Prostate gland (tissue), 2 donors: ENCODE results near the gene GPR183. TPM values are rescaled to one million over a fixed set of nuclear protein-coding genes. Genes with fewer than 3 reads are reported as not detected.

ENCODE experiments used
- DNase-seq: peaks from one replicate; pipeline ENCODE4 v3.0.0-alpha.2; 2019; ENCODE audit warnings: low spot score
- H3K27ac ChIP-seq, 2 donors: fragments of 200-600 bp; sonication (generic); 2 replicates each; pipeline ENCODE4 v1.5.1; 2017 to 2019
- H3K27me3 ChIP-seq: fragments of 200-600 bp; sonication (generic); replicated peaks from 2 replicates; pipeline ENCODE4 v1.5.1; 2019; ENCODE audit not compliant: insufficient read depth
- H3K36me3 ChIP-seq, 2 donors: fragments of 200-600 bp; sonication (generic); 1 replicate in 1 of 2; 2 replicates in 1 of 2; pipeline versions ENCODE4 v1.5.1 to v1.8.1; 2017 to 2019
- H3K4me1 ChIP-seq: fragments of 200-600 bp; sonication (generic); replicated peaks from 2 replicates; pipeline ENCODE4 v1.5.1; 2019
- H3K4me3 ChIP-seq, 2 donors: fragments of 200-600 bp; sonication (generic); 2 replicates each; pipeline ENCODE4 v1.5.1; 2017 to 2019
- H3K9me3 ChIP-seq: fragments of 200-600 bp; sonication (generic); 2 replicates; pipeline ENCODE4 v1.5.1; 2017
- CTCF ChIP-seq, 4 experiments: fragments of 200-600 bp in 2 of 4; fragments of 450-650 bp in 2 of 4; sonication (generic) in 2 of 4; IDR thresholded peaks; 1 replicate in 3 of 4; 2 replicates in 1 of 4; pipeline ENCODE4 v1.5.1; 2016 to 2019; ENCODE audit warnings: antibody characterized with exemption in 4 of 4, mild to moderate bottlenecking in 2 of 4, moderate library complexity in 2 of 4
- POLR2A ChIP-seq: fragments of 450-650 bp; IDR thresholded peaks from one replicate; pipeline ENCODE4 v1.6.1; 2016; ENCODE audit warnings: antibody characterized with exemption, mild to moderate bottlenecking
- POLR2AphosphoS5 ChIP-seq: sonication (generic); formaldehyde crosslinking; IDR thresholded peaks from one replicate; pipeline ENCODE4 v1.6.1; 2017; ENCODE audit warnings: antibody characterized with exemption
- WGBS: methylation state at CpG from one replicate; pipeline ENCODE4 v1.1.5; 2018; 5-methylcytosine and 5-hydroxymethylcytosine counted together
- intact Hi-C: fragments of 100-400 bp; cut with DNase I; formaldehyde crosslinking; loops from one replicate; pipeline ENCODE4 v1.14.2; 2022
- total RNA-seq, 2 donors: library from RNA; depleted of rRNA; stranded (reverse); fragments of >200 nt; gene quantifications; one replicate each; pipeline ENCODE4 v1.1.0, GENCODE V29; 2016

The GPR183 gene
- total RNA-seq, 2 donors from 2014 or later, result 2.6 to 3.8 TPM

DNA sequence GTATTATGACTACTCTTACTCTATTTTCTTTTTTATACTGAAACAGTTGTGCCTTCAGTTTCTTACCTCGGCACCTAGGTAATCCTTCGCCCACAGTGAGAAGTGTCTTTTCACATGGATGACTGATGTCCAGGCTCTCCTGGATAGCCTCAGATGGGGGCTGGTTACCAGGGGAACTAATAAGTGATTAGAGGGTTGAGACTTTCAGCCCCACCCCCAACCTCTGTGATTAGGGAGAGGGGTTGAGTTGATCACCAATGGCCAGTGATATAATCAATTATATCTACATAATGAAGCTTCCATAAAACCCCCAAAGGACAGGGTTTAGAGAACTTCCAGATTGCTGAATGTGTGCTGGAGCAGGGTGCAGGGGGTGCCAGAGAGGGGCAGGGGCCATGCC is 43.0 kb upstream of the GPR183 start:
- TF ChIP-seq POLR2AphosphoS5, result no peak
- TF ChIP-seq CTCF (IDR thresholded peaks at IDR 0.05), result no peak
- TF ChIP-seq POLR2A, result no peak
- no peaks in the 10 kb centered on the region for H3K9me3 ChIP-seq
- DNase-seq, result no peak
- H3K4me3 ChIP-seq, result no peak overlapping the region
- 100% methylated on average over 2 of the region's 2 CpGs for WGBS
- H3K36me3 ChIP-seq, result no peaks in the 10 kb centered on the region
- intact Hi-C loops, result no loop called here
- no peaks in the 10 kb centered on the region for H3K27me3 ChIP-seq
- no peaks in the 10 kb centered on the region for H3K4me1 ChIP-seq
- no peak overlapping the region for H3K27ac ChIP-seq

DNA sequence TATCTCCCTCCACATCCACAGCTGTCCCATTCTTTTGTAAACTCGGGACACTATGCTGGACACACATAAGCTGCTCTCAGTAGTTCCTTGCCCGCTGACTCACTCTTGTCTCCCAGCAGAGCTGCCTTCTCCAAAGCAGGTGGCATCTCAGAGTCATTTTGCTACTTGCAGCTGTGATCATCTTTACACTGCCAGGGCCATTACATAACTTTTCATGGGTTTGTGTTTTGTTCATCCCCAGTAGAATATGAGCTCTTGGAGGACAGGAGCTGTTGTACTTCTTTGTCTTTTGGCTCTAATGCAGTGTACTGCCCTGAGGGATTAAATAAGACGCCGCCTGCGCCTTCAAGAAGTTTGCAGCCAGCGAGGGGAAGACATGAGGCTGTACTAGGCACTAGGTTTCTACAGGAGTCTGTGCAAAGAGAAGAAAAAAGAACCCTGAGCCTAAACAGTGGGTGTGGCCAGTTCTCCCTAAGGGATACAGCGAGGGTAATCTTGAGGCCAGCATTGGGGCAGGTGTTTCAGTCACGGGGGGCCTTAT is 40.8 kb upstream of the GPR183 start:
- TF ChIP-seq POLR2A, result no peak
- TF ChIP-seq CTCF (IDR thresholded peaks at IDR 0.05), result no peak
- no peak for TF ChIP-seq POLR2AphosphoS5
- Histone ChIP-seq H3K4me3 (no peak overlapping the region), H3K36me3 (no peaks in the 10 kb centered on the region), H3K27ac (no peak overlapping the region), H3K4me1 (no peaks in the 10 kb centered on the region), H3K27me3 (no peaks in the 10 kb centered on the region), H3K9me3 (no peaks in the 10 kb centered on the region)
- intact Hi-C loops, result no loop called here
- no peak for DNase-seq
- 95% methylated on average over 8 of the region's 8 CpGs for WGBS

DNA sequence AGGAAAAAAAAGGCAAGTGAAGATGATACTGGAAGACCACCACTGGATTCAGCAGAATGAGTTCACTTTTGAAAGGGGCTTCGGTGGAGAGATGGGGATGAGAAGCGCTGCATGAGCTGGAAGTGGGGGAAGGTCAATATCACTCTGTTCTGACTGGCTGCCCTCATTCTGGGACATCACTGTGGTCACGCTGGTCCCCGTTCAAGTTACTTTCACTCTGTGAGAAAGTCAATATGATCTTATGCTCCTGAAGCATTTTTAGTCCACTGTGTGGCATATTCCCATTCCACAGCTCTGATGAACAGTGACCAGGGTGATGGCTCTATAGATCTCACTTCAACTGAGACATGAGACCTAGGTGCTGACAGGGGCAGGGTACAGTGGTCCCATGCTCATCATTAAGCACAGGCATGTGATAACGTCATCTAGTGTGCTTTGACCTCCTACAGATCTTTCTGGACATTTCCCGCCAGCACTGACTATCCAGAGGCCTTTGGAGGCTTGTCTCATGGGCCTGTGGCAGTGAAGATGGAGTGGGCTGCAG is 40.2 kb upstream of the GPR183 start:
- WGBS, result 93% methylated on average over 6 of the region's 6 CpGs
- Histone ChIP-seq H3K4me1 (no peaks in the 10 kb centered on the region), H3K27me3 (no peaks in the 10 kb centered on the region), H3K27ac (no peak overlapping the region), H3K9me3 (no peaks in the 10 kb centered on the region), H3K4me3 (no peak overlapping the region), H3K36me3 (no peaks in the 10 kb centered on the region)
- intact Hi-C loops, result no loop called here
- TF ChIP-seq POLR2AphosphoS5, result no peak
- TF ChIP-seq CTCF (IDR thresholded peaks at IDR 0.05), result no peak
- no peak for TF ChIP-seq POLR2A
- DNase-seq, result no peak

DNA sequence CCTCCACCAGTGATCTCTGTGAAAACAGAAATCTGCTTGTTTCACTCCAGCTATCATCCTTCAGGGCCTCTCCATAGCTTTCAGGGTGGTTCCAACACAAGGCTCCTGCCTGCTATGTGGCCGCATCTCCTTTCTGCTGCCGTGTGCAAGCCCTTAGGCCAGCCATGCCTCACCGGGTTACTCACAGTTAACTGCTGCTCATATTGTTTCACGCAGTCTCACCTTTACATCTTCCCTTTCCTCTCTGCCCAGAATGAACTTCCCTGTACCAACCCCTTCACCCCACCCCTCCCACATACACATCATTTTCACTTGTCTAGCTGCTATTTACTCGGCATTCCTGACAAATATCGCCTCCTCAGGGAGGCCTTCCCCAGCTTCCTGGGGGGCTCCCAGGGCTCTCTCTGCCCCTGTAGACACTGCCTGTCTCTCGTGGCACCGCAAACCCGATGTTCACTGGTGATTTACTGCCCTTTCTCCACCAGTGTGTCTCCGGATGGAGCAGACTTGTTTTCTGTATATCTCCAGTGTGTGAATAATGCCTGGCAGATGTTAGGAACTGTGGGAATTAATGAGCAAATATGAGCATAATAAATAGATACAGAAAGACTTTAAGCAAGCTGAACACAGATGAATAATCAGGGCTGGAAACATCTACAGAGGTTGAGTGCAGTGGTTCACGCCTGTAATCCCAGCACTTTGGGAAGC is 39.3 kb upstream of the GPR183 start:
- no peaks in the 10 kb centered on the region for H3K36me3 ChIP-seq
- WGBS, result 82% methylated on average over 11 of the region's 11 CpGs

More for the DNA sequence above, 39.3 kb upstream of the GPR183 start:
- H3K9me3 ChIP-seq, result no peaks in the 10 kb centered on the region
- no peaks in the 10 kb centered on the region for H3K4me1 ChIP-seq
- intact Hi-C loops, result no loop called here
- no peak overlapping the region for H3K4me3 ChIP-seq
- TF ChIP-seq CTCF (IDR thresholded peaks at IDR 0.05) (no peak), POLR2A (no peak), POLR2AphosphoS5 (no peak)
- no peaks in the 10 kb centered on the region for H3K27me3 ChIP-seq
- no peak for DNase-seq
- no peak overlapping the region for H3K27ac ChIP-seq
